Activated CD8-positive, alpha-beta T cell treated with anti-CD3 and anti-CD28 coated beads for 36 hours (primary cell): ENCODE measurements around the gene PDK2. TPM values are rescaled to one million over a fixed set of nuclear protein-coding genes. Genes with fewer than 3 reads are reported as not detected.

Experiments used
- ATAC-seq: fragments of 200-7000 bp; cut with Tn5 transposase; one replicate; pipeline ENCODE4 v1.10.0; 2021; ENCODE audit warnings: mild to moderate bottlenecking, moderate library complexity
- CTCF ChIA-PET: fragments of 350-600 bp; sonication (Branson Sonifier 250); formaldehyde crosslinking; loops from one replicate; lab custom pipeline; 2021; ENCODE audit warnings: antibody characterized with exemption; lab: Charles Lee
- POLR2A ChIA-PET: fragments of 350-600 bp; sonication (Branson Sonifier 250); formaldehyde crosslinking; loops from one replicate; lab custom pipeline; 2021; ENCODE audit warnings: antibody characterized with exemption; lab: Charles Lee
- DNase-seq: peaks from one replicate; pipeline ENCODE4 v3.0.0-alpha.2; 2020
- H3K27ac Mint-ChIP-seq: one replicate; pipeline ENCODE4 v1.8.0; 2021; ENCODE audit warnings: mild to moderate bottlenecking, mixed read lengths
- H3K27me3 Mint-ChIP-seq: one replicate; pipeline ENCODE4 v1.8.0; 2021; ENCODE audit warnings: mixed read lengths
- H3K36me3 Mint-ChIP-seq: one replicate; pipeline ENCODE4 v1.8.0; 2021; ENCODE audit warnings: low read depth, mixed read lengths
- H3K4me1 Mint-ChIP-seq: one replicate; pipeline ENCODE4 v1.8.0; 2021; ENCODE audit warnings: low read depth, mixed read lengths
- H3K4me3 Mint-ChIP-seq: one replicate; pipeline ENCODE4 v1.8.0; 2021; ENCODE audit warnings: mild to moderate bottlenecking, moderate library complexity, mixed read lengths
- H3K9me3 Mint-ChIP-seq: one replicate; pipeline ENCODE4 v1.8.0; 2021; ENCODE audit warnings: mixed read lengths
- intact Hi-C: fragments of 100-400 bp; cut with micrococcal nuclease; formaldehyde crosslinking; loops from one replicate; pipeline ENCODE4 v1.10.0; 2022
- total RNA-seq, 2 experiments: library from RNA; stranded (reverse); gene quantifications; one replicate each; pipeline ENCODE4 v1.2.3, GENCODE V29; 2021
- TF ChIP-seq, protein P1 (sequence below): fragments of 200-600 bp; IDR thresholded peaks from one replicate; pipeline ENCODE4 v1.8.0; 2022; ENCODE audit warnings: antibody characterized with exemption, mild to moderate bottlenecking

The PDK2 gene
- total RNA-seq, 2 experiments from 2014 or later = 6.0 to 7.7 TPM

DNA sequence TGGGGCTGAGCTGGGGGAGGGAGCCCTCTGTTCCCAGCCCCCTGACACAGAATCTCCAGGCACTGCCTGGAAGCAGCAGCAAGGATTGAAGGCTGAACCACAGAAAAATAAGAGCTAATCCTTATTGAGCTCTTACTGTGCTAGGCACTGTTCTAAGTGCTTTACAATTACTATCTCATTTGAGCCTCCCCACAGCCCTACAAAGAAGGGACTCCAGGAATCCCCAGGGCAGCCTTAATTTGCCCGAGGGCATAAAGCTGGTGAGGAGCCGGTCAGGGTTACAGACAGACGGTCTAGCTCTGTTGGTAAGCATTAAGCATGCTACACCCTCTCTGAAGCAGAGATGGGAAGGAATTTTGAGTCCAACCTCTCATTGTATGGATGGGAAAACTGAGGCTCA, 27.8 kb downstream of the PDK2 start:
- no peaks in the 10 kb centered on the region for H3K9me3 Mint-ChIP-seq
- no peak overlapping the region for H3K27ac Mint-ChIP-seq
- H3K27me3 Mint-ChIP-seq = peaks cover 18% of the 10 kb centered on the region
- CTCF ChIA-PET = interaction anchor here (1.1 to 1.5 kb wide), 6 partner anchors 8 to 35 kb away, joined by 3 to 6 read pairs (median 4); no protein-coding TSS in a partner anchor
- intact Hi-C loops = no loop called here
- no peak for ATAC-seq
- H3K4me3 Mint-ChIP-seq = no peak overlapping the region
- POLR2A ChIA-PET = interaction anchor here (1.0 to 2.0 kb wide), 3 partner anchors 8 to 39 kb away, joined by 3 to 5 read pairs (median 4); no protein-coding TSS in a partner anchor
- no peaks in the 10 kb centered on the region for H3K36me3 Mint-ChIP-seq
- no peak for DNase-seq
- TF ChIP-seq, protein P1, sequence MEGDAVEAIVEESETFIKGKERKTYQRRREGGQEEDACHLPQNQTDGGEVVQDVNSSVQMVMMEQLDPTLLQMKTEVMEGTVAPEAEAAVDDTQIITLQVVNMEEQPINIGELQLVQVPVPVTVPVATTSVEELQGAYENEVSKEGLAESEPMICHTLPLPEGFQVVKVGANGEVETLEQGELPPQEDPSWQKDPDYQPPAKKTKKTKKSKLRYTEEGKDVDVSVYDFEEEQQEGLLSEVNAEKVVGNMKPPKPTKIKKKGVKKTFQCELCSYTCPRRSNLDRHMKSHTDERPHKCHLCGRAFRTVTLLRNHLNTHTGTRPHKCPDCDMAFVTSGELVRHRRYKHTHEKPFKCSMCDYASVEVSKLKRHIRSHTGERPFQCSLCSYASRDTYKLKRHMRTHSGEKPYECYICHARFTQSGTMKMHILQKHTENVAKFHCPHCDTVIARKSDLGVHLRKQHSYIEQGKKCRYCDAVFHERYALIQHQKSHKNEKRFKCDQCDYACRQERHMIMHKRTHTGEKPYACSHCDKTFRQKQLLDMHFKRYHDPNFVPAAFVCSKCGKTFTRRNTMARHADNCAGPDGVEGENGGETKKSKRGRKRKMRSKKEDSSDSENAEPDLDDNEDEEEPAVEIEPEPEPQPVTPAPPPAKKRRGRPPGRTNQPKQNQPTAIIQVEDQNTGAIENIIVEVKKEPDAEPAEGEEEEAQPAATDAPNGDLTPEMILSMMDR = no peak
- no peaks in the 10 kb centered on the region for H3K4me1 Mint-ChIP-seq

DNA sequence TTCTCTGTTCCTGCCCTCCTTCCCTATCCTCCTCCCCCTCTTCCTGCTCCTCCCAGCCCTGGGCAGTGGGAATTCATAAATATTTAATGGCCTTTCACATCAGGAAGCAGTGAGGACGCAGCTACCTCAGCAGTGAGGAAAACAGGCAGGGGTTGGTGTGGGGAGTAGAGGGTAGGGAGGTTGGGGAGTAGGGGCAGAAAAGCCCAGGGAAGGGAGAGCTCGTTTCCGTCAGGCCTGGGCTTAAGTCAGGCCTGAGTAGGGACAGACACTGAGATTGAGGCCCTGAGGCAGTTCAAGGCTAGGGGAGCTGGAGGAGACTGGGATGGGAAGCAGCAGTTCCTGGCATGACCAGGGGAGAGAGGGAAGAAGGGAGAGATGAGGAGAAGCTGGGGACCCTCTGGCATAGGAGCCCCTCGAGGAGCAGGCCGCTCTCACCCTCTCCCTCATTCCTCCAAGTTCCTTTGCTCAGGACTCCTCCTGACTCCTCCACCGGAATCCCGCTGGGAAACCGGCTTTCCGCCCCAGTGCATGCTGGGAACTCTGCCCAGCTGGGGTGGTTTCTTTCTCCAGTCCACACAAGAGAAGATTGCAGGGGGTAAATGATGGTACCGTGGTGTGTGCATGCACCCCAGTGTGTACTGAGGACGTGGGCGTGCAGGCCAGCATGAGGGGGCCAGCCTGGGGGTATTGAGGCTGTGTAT, 28.6 kb downstream of the PDK2 start:
- ChIA-PET CTCF (interaction anchor here (1.2 to 1.4 kb wide), 4 partner anchors 9 to 36 kb away, joined by 4 to 6 read pairs (median 5); no protein-coding TSS in a partner anchor), POLR2A (interaction anchor here (1.0 to 2.0 kb wide), 2 partner anchors 16 to 38 kb away, joined by 3 to 5 read pairs; no protein-coding TSS in a partner anchor)
- no peak overlapping the region for H3K4me3 Mint-ChIP-seq
- no peaks in the 10 kb centered on the region for H3K9me3 Mint-ChIP-seq
- TF ChIP-seq, protein P1 = no peak
- H3K27me3 Mint-ChIP-seq = peaks cover 21% of the 10 kb centered on the region
- H3K4me1 Mint-ChIP-seq = peaks cover 4% of the 10 kb centered on the region
- no peaks in the 10 kb centered on the region for H3K36me3 Mint-ChIP-seq
- DNase-seq (no peak), ATAC-seq (no peak)
- intact Hi-C loops = no loop called here
- H3K27ac Mint-ChIP-seq = no peak overlapping the region

DNA sequence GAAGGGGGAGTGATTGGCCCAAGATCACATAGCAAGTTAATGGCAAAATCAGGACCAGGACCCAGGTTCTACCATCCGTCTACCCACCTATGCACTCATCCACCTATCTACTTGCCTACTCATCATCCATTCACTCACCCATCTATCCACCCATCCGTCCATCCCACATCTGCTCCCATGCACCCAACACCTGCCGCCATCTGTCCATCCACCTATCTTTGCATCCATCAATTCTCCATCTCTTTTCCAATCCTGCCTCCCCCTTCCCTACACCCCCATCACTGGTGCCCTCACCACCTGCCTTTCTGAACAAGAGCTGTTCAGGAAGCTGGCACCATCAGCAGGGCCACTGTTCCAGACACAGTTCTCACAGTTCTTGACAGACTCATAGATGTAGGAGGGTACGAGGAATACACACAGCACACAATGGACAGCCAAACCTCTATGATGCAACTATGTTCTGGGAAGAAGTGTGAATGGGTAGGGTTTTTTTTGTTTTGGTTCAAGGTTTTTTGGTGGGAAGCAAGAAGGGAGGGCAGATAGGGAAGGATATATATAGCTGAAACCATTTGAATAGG, 30.4 kb downstream of the PDK2 start:
- intact Hi-C loops = no loop called here
- no peak overlapping the region for H3K4me3 Mint-ChIP-seq
- no peaks in the 10 kb centered on the region for H3K36me3 Mint-ChIP-seq
- H3K27ac Mint-ChIP-seq = no peak overlapping the region
- peaks cover 22% of the 10 kb centered on the region for H3K27me3 Mint-ChIP-seq
- H3K9me3 Mint-ChIP-seq = no peaks in the 10 kb centered on the region
- ATAC-seq (no peak), DNase-seq (no peak)
- TF ChIP-seq, protein P1 = no peak
- POLR2A ChIA-PET = interaction anchor here (1.5 kb wide), 1 partner anchor 9 kb away, joined by 3 read pairs; no protein-coding TSS in a partner anchor
- CTCF ChIA-PET = interaction anchor here (1.1 to 4.6 kb wide), 4 partner anchors 9 to 38 kb away, joined by 5 to 24 read pairs (median 10); no protein-coding TSS in a partner anchor
- H3K4me1 Mint-ChIP-seq = peaks cover 9% of the 10 kb centered on the region

DNA sequence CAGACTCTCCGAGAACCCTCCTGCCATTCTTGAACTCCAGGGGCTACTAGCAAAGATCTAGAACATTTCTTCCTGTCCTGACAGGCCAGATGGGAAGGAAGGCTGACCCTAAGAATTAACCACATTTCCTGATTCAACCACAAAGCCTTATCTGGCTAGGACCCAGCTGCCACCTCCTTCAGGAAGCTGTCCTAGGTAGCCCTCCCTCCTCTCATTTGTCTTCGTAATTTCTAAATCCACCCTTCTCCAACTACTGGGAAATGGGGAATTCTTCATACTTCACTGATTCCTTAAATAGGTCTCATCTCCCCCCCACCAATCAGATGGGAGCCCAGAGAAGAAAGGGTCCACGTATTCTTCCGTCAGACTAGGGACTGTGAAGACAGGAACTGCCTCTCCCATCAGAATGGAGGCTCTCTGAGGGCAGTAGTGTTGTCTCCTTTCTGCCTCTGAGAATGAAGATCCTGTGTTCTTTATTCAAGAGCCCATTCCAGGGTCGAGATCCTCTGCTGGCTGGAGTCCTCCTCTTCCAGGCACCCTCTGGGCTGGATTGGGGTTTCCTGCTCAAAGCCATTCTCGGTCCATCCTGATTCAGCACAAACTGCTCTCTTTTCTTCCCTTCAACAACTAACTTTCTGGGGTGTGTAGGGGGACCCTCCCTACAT, 32.7 kb downstream of the PDK2 start:
- peaks cover 4% of the 10 kb centered on the region for H3K36me3 Mint-ChIP-seq
- DNase-seq (no peak), ATAC-seq (no peak)
- ChIA-PET POLR2A (interaction anchor here (0.6 kb wide), 1 partner anchor 13 kb away, joined by 3 read pairs; no protein-coding TSS in a partner anchor), CTCF (interaction anchor here (0.6 to 4.6 kb wide), 3 partner anchors 11 to 307 kb away, joined by 3 to 24 read pairs (median 9); no protein-coding TSS in a partner anchor)
- peaks cover 22% of the 10 kb centered on the region for H3K4me1 Mint-ChIP-seq
- TF ChIP-seq, protein P1 = no peak
- no peaks in the 10 kb centered on the region for H3K9me3 Mint-ChIP-seq
- H3K27me3 Mint-ChIP-seq = peaks cover 23% of the 10 kb centered on the region
- intact Hi-C loops = no loop called here
- H3K27ac Mint-ChIP-seq = no peak overlapping the region
- no peak overlapping the region for H3K4me3 Mint-ChIP-seq
